A549 (cell line): Measurements from ENCODE around the gene KATNA1. TPM values are rescaled to one million over a fixed set of nuclear protein-coding genes. Genes with fewer than 3 reads are reported as not detected.

Experiments used
- ATAC-seq, 2 experiments: fragments of 200-7000 bp in 1 of 2; fragments of >200 bp in 1 of 2; cut with Nextera tagmentation in 1 of 2; cut with Tn5 transposase in 1 of 2; 3 replicates each; pipeline versions ENCODE4 v1.8.0 to v1.9.1; 2018 to 2020; ENCODE audit warnings: mild to moderate bottlenecking in 1 of 2, moderate library complexity in 1 of 2
- CTCF ChIA-PET: fragments of 300-600 bp; sonication (Branson Sonifier 250); formaldehyde crosslinking; extraction: SDS; loops from one replicate; lab custom pipeline; 2021; ENCODE audit warnings: antibody characterized with exemption, inconsistent platforms; lab: Yijun Ruan, JAX
- POLR2A ChIA-PET: fragments of 350-600 bp; formaldehyde crosslinking; extraction: SDS; loops from one replicate; lab custom pipeline; 2021; ENCODE audit warnings: antibody characterized with exemption, inconsistent platforms; lab: Yijun Ruan, JAX
- DNase-seq, 2 experiments: peaks; one replicate each; pipeline versions ENCODE4 v3.0.0 to v3.0.0-alpha.2; 2011 to 2016; ENCODE audit warnings: low read depth in 1 of 2, low spot score in 1 of 2
- FAIRE-seq: peaks from 2 replicates; lab custom pipeline; 2011; peaks lifted over from hg19 to GRCh38; lab: Jason Lieb, UNC
- H3K27ac ChIP-seq, 2 experiments: fragments of >200 bp; sonication (Bioruptor Twin); formaldehyde crosslinking; 3 replicates each; pipeline ENCODE4 v1.5.1; 2016 to 2017
- H3K4me1 ChIP-seq: fragments of >200 bp; sonication (Bioruptor Twin); formaldehyde crosslinking; 3 replicates; pipeline ENCODE4 v1.6.1; 2016
- H3K4me2 ChIP-seq: fragments of >200 bp; sonication (Bioruptor Twin); formaldehyde crosslinking; 3 replicates; pipeline ENCODE4 v1.6.1; 2016
- H3K4me3 ChIP-seq: fragments of >200 bp; sonication (Bioruptor Twin); formaldehyde crosslinking; 3 replicates; pipeline ENCODE4 v1.5.1; 2016
- H3K9me3 ChIP-seq: fragments of >200 bp; sonication (Bioruptor Twin); formaldehyde crosslinking; 3 replicates; pipeline ENCODE4 v1.6.1; 2016
- FOSB ChIP-seq: fragments of 250-450 bp; sonication (Bioruptor Pico); IDR thresholded peaks from 2 replicates; pipeline ENCODE4 v1.5.0; 2020; ENCODE audit warnings: mild to moderate bottlenecking, moderate library complexity
- HOXB13 ChIP-seq: fragments of 250-450 bp; sonication (Bioruptor Pico); IDR thresholded peaks from 2 replicates; pipeline ENCODE4 v1.5.0; 2020; ENCODE audit warnings: low read depth, mild to moderate bottlenecking, moderate library complexity
- HOXB5 ChIP-seq: fragments of 250-450 bp; sonication (Bioruptor Pico); IDR thresholded peaks from 2 replicates; pipeline ENCODE4 v1.5.0; 2020; ENCODE audit warnings: mild to moderate bottlenecking, moderate library complexity
- JUN ChIP-seq, 2 experiments: fragments of >200 bp; sonication (Bioruptor Twin); formaldehyde crosslinking; IDR thresholded peaks; 2 replicates in 1 of 2; 3 replicates in 1 of 2; pipeline ENCODE4 v1.6.1; 2016 to 2017
- KDM5A ChIP-seq: fragments of 200-600 bp; sonication (generic); IDR thresholded peaks from 2 replicates; pipeline ENCODE4 v1.6.1; 2016; ENCODE audit warnings: antibody characterized with exemption, mild to moderate bottlenecking
- NR3C1 ChIP-seq: fragments of >200 bp; sonication (Bioruptor Twin); formaldehyde crosslinking; IDR thresholded peaks from 3 replicates; pipeline ENCODE4 v1.6.1; 2017
- PHF8 ChIP-seq: fragments of 200-600 bp; sonication (generic); IDR thresholded peaks from 2 replicates; pipeline ENCODE4 v1.6.1; 2016; ENCODE audit warnings: low read depth, mild to moderate bottlenecking, antibody characterized with exemption, moderate library complexity, borderline replicate concordance
- POLR2A ChIP-seq: IDR thresholded peaks from 2 replicates; pipeline ENCODE4 v1.6.1; 2012; ENCODE audit warnings: mild to moderate bottlenecking, low read length
- SMC3 ChIP-seq: fragments of >200 bp; sonication (Bioruptor Twin); formaldehyde crosslinking; IDR thresholded peaks from 3 replicates; pipeline ENCODE4 v1.6.1; 2018; ENCODE audit warnings: inconsistent platforms
- SREBF2 ChIP-seq: fragments of 450-650 bp; IDR thresholded peaks from 2 replicates; pipeline ENCODE4 v1.6.1; 2014; ENCODE audit warnings: mild to moderate bottlenecking, moderate library complexity
- TP53 ChIP-seq: fragments of 250-450 bp; sonication (Bioruptor Pico); IDR thresholded peaks from 2 replicates; pipeline ENCODE4 v1.5.0; 2021; ENCODE audit warnings: mild to moderate bottlenecking, moderate library complexity
- ZNF302 ChIP-seq: fragments of 250-450 bp; sonication (Bioruptor Pico); IDR thresholded peaks from 2 replicates; pipeline ENCODE4 v1.9.0; 2021; ENCODE audit warnings: inconsistent platforms, mild to moderate bottlenecking, moderate library complexity
- WGBS: methylation state at CpG from one replicate; pipeline ENCODE4 v1.1.6; 2017; ENCODE audit errors: missing lambda C conversion rate; 5-methylcytosine and 5-hydroxymethylcytosine counted together
- polyA minus RNA-seq: library from RNA; depleted of rRNA, polyadenylated mRNA; stranded (reverse); fragments of >200 nt; gene quantifications from 2 replicates; pipeline ENCODE4 v1.2.3, GENCODE V29; 2011; rRNA and poly(A)+ RNA removed
- polyA plus RNA-seq, 4 experiments: library from polyadenylated mRNA; depleted of rRNA in 3 of 4; stranded (reverse); fragments of >200 nt; fragmentation: RNase III in 1 of 4; extraction: RNeasy Plus Mini Kit Qiagen cat#74134 plus additional on column Dnase treatment in 1 of 4; gene quantifications; 2 replicates in 3 of 4; 3 replicates in 1 of 4; pipeline ENCODE4 v1.2.3, GENCODE V29; 2011 to 2017
- TF ChIP-seq, protein P1 (sequence below): fragments of 200-600 bp; sonication (generic); IDR thresholded peaks from 2 replicates; pipeline ENCODE4 v1.6.1; 2016; ENCODE audit warnings: antibody characterized with exemption, mild to moderate bottlenecking, moderate library complexity
- TF ChIP-seq, protein P2 (sequence below): IDR thresholded peaks from 2 replicates; pipeline ENCODE4 v1.6.1; 2012
- TF ChIP-seq, protein P3 (sequence below): fragments of >200 bp; sonication (Bioruptor Twin); formaldehyde crosslinking; IDR thresholded peaks from 3 replicates; pipeline ENCODE4 v1.6.1; 2016
- TF ChIP-seq, protein P4 (sequence below): fragments of 450-650 bp; IDR thresholded peaks from 2 replicates; pipeline ENCODE4 v1.6.1; 2014; ENCODE audit warnings: antibody characterized with exemption
- TF ChIP-seq, protein P5 (sequence below): fragments of >200 bp; sonication (Bioruptor Twin); formaldehyde crosslinking; IDR thresholded peaks from 3 replicates; pipeline ENCODE4 v1.5.1; 2016
- TF ChIP-seq, protein P6 (sequence below): IDR thresholded peaks from 2 replicates; pipeline ENCODE4 v1.6.1; 2012; ENCODE audit warnings: low read depth, borderline replicate concordance

The KATNA1 gene
- 20.4 and 27.0 TPM in 2 replicates for polyA plus RNA-seq (2011; rRNA removed)
- polyA plus RNA-seq (2012; cell fraction: cytosol; rRNA removed), result 5.3 and 5.5 TPM in 2 replicates
- 4.9 and 5.2 TPM in 2 replicates for polyA plus RNA-seq (2012; cell fraction: nucleus; rRNA removed)
- polyA plus RNA-seq (2017; fragmentation: RNase III; extraction: RNeasy Plus Mini Kit Qiagen cat#74134 plus additional on column Dnase treatment), result 8.8 to 9.4 TPM (median 9.3 TPM) in 3 replicates
- 8.4 and 11.3 TPM in 2 replicates for polyA minus RNA-seq

DNA sequence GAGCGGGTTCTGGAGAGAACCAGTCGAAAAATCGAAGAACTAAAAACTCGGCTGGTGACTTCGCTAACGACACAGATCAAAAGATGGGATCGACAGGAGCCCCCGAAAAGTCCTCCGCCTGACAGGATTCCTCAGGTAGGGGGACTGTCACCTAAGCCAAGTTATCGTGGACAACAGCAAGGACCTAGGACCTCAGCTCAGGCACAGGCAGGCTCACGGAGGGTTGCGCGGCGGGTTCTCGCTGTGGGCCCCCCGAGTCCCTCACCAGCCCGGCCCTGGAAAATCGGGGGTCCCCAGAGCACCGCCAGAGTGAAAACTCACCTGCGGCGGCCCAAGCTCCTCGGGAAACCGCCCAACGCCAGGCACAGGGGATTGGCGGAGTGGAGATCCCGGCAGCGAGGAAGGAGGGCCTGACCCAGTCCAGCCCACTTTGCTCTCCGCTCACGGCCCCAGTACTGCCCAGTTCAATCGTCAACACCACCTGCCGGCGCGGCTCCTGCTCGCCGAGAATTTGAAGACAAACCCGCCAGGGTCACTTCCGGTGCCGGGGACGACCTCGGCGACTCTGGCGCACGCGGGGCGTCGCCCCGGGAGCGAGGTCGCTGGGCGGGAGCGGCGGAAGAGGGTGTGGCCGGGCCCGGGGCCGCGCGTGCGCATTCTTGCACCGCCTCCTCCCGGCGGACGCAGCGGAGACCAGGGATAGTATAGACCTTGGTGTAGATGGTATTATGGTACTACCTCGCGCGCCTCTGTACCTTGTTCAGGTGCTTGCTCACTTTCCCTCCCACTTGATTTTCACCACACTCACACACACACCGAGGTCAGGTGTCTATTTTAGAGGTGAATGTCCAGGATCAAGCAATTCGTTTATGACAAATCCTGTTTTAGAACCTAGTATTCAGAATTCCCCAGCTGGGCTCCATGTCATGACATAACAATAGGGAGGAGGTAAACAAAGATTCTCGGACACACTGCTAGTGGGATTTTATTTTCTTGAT lies at the start of gene KATNA1:
Gene KATNA1 (minus strand): TSS at position 567 of the 998 bp plus-strand sequence. CDS start 10,167 bp downstream, outside the sequence.
- Histone ChIP-seq H3K4me1 (peaks cover 14% of the 10 kb centered on the region; the same call in 2 of the 3 replicates), H3K27ac (peak within 1 kb of the TSS; percentile 66 to 94), H3K4me2 (peak within 1 kb of the TSS; percentile 94), H3K9me3 (no peaks in the 10 kb centered on the region), H3K4me3 (peak within 1 kb of the TSS; percentile 60)
- FAIRE-seq (no peak), DNase-seq (peak; percentile 85 to 90), ATAC-seq (peak; percentile 93 to 97)
- TF ChIP-seq, protein P1, sequence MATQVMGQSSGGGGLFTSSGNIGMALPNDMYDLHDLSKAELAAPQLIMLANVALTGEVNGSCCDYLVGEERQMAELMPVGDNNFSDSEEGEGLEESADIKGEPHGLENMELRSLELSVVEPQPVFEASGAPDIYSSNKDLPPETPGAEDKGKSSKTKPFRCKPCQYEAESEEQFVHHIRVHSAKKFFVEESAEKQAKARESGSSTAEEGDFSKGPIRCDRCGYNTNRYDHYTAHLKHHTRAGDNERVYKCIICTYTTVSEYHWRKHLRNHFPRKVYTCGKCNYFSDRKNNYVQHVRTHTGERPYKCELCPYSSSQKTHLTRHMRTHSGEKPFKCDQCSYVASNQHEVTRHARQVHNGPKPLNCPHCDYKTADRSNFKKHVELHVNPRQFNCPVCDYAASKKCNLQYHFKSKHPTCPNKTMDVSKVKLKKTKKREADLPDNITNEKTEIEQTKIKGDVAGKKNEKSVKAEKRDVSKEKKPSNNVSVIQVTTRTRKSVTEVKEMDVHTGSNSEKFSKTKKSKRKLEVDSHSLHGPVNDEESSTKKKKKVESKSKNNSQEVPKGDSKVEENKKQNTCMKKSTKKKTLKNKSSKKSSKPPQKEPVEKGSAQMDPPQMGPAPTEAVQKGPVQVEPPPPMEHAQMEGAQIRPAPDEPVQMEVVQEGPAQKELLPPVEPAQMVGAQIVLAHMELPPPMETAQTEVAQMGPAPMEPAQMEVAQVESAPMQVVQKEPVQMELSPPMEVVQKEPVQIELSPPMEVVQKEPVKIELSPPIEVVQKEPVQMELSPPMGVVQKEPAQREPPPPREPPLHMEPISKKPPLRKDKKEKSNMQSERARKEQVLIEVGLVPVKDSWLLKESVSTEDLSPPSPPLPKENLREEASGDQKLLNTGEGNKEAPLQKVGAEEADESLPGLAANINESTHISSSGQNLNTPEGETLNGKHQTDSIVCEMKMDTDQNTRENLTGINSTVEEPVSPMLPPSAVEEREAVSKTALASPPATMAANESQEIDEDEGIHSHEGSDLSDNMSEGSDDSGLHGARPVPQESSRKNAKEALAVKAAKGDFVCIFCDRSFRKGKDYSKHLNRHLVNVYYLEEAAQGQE, result no peak
- no peak for TF ChIP-seq FOSB (CRISPR knock-in tag)
- TF ChIP-seq SREBF2, result no peak
- peak; percentile 54 for TF ChIP-seq POLR2A
- peak; percentile 33 for TF ChIP-seq PHF8
- peak in 1 of 2 experiments; percentile 35; a peak in 1 of 5 replicates for TF ChIP-seq JUN (IDR thresholded peaks at IDR 0.05)
- no peak for TF ChIP-seq ZNF302 (CRISPR knock-in tag)
- TF ChIP-seq SMC3, result no peak
- TF ChIP-seq, protein P2, sequence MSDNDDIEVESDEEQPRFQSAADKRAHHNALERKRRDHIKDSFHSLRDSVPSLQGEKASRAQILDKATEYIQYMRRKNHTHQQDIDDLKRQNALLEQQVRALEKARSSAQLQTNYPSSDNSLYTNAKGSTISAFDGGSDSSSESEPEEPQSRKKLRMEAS, result peak; percentile 95
- TF ChIP-seq, protein P3, sequence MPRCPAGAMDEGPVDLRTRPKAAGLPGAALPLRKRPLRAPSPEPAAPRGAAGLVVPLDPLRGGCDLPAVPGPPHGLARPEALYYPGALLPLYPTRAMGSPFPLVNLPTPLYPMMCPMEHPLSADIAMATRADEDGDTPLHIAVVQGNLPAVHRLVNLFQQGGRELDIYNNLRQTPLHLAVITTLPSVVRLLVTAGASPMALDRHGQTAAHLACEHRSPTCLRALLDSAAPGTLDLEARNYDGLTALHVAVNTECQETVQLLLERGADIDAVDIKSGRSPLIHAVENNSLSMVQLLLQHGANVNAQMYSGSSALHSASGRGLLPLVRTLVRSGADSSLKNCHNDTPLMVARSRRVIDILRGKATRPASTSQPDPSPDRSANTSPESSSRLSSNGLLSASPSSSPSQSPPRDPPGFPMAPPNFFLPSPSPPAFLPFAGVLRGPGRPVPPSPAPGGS, result 0 out of 3 replicates have a peak, but pooled peaks have one; percentile 44
- TF ChIP-seq, protein P4, sequence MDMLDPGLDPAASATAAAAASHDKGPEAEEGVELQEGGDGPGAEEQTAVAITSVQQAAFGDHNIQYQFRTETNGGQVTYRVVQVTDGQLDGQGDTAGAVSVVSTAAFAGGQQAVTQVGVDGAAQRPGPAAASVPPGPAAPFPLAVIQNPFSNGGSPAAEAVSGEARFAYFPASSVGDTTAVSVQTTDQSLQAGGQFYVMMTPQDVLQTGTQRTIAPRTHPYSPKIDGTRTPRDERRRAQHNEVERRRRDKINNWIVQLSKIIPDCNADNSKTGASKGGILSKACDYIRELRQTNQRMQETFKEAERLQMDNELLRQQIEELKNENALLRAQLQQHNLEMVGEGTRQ, result no peak
- TF ChIP-seq KDM5A, result no peak
- TF ChIP-seq TP53, result 0 out of 2 replicates have a peak, but pooled peaks have one; percentile 32
- TF ChIP-seq, protein P5, sequence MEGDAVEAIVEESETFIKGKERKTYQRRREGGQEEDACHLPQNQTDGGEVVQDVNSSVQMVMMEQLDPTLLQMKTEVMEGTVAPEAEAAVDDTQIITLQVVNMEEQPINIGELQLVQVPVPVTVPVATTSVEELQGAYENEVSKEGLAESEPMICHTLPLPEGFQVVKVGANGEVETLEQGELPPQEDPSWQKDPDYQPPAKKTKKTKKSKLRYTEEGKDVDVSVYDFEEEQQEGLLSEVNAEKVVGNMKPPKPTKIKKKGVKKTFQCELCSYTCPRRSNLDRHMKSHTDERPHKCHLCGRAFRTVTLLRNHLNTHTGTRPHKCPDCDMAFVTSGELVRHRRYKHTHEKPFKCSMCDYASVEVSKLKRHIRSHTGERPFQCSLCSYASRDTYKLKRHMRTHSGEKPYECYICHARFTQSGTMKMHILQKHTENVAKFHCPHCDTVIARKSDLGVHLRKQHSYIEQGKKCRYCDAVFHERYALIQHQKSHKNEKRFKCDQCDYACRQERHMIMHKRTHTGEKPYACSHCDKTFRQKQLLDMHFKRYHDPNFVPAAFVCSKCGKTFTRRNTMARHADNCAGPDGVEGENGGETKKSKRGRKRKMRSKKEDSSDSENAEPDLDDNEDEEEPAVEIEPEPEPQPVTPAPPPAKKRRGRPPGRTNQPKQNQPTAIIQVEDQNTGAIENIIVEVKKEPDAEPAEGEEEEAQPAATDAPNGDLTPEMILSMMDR, result no peak
- TF ChIP-seq NR3C1, result no peak
- TF ChIP-seq HOXB13 (CRISPR knock-in tag), result no peak
- TF ChIP-seq, protein P6, sequence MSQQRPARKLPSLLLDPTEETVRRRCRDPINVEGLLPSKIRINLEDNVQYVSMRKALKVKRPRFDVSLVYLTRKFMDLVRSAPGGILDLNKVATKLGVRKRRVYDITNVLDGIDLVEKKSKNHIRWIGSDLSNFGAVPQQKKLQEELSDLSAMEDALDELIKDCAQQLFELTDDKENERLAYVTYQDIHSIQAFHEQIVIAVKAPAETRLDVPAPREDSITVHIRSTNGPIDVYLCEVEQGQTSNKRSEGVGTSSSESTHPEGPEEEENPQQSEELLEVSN, result peak; percentile 93
- TF ChIP-seq HOXB5 (CRISPR knock-in tag), result no peak
- whole genome bisulfite sequencing, result 1% methylated on average over 30 of the region's 69 CpGs
- ChIA-PET CTCF (no interaction called here), POLR2A (no interaction called here)
